Peyer's patch (tissue), 4 donors: ENCODE data around the gene SLC28A1.

ENCODE experiments used
- POLR2A ChIP-seq, 2 donors: fragments of 450-650 bp; IDR thresholded peaks; one replicate each; pipeline ENCODE4 v1.5.1; 2017; ENCODE audit warnings: antibody characterized with exemption in 2 of 2, mild to moderate bottlenecking in 2 of 2, moderate library complexity in 2 of 2
- TF ChIP-seq, protein P1 (sequence below), 6 experiments: fragments of 450-650 bp in 4 of 6; fragments of 200-600 bp in 2 of 6; sonication (generic) in 1 of 6; IDR thresholded peaks; one replicate each; pipeline ENCODE4 v1.5.1; 2017 to 2019; ENCODE audit warnings: antibody characterized with exemption in 6 of 6, mild to moderate bottlenecking in 3 of 6, moderate library complexity in 1 of 6

DNA sequence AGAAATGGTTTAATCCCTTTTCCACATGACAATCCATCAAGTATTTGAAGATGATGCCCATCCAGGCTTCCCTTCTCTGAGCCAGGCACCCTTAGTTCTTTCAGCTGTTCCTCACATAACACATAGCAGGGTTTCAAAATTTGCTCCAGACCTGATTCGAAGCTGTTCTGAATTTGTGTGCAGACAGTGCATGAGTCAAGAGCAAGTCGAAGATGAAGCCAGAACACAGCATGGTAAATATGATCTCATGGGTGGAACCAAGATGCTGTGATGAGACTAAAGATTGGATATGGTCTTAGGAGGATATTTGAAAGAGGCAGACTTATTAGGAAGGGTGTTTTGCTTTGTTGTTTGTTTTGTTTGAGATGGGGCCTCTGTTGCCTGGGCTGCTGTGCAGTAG, 64.6 kb downstream of the SLC28A1 start:
- TF ChIP-seq, protein P1, sequence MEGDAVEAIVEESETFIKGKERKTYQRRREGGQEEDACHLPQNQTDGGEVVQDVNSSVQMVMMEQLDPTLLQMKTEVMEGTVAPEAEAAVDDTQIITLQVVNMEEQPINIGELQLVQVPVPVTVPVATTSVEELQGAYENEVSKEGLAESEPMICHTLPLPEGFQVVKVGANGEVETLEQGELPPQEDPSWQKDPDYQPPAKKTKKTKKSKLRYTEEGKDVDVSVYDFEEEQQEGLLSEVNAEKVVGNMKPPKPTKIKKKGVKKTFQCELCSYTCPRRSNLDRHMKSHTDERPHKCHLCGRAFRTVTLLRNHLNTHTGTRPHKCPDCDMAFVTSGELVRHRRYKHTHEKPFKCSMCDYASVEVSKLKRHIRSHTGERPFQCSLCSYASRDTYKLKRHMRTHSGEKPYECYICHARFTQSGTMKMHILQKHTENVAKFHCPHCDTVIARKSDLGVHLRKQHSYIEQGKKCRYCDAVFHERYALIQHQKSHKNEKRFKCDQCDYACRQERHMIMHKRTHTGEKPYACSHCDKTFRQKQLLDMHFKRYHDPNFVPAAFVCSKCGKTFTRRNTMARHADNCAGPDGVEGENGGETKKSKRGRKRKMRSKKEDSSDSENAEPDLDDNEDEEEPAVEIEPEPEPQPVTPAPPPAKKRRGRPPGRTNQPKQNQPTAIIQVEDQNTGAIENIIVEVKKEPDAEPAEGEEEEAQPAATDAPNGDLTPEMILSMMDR (IDR thresholded peaks at IDR 0.05), result no peak
- no peak for TF ChIP-seq POLR2A (IDR thresholded peaks at IDR 0.05)
